ENCODE results near the gene HPF1. TPM values are rescaled to one million over a fixed set of nuclear protein-coding genes. Genes with fewer than 3 reads are reported as not detected.
A peak's percentile ranks its signal among the peaks of the same experiment; 100 is the strongest.

The HPF1 gene
- 23.0 and 23.5 TPM in 2 replicates for polyA plus RNA-seq (2012; rRNA removed)
- 40.1 and 45.9 TPM in 2 replicates for polyA plus RNA-seq (2012; cell fraction: cytosol; rRNA removed)
- 11.5 and 12.8 TPM in 2 replicates for polyA plus RNA-seq (2012; cell fraction: nucleus; rRNA removed)

DNA sequence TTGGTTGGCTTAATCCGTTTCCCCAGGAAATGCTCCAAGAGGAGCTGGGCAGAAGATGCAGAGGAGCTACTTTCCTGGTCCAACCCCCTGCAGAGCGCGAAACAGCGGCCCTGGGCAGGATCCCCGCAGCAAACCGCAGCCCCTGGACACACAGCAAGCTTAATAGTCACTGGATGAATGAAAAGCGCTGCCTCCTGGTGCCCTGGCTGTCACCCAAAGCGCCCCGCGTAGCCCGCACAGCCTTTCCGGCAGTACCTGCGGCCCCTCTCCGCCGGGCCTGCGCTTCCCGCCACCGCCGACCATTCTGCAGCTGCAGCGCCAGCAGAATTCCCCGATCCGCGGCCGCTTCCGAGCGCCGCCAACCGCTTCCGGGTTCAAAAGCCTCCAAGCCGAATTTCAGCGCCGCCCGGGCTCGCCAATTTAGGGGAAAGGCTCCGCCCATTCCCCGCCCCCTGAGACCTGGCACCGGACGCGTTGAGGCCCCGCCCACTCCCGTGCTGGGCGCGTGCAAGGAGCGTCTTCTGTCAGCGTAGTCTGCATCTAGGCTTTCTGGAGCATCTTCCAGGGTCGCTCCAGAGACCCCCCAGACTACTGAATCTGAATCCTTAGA is at the start of gene HPF1:
TSS of gene HPF1 (minus strand) at position 370 of the 610 bp plus-strand sequence. CDS start at position 303, 67 bp downstream.
- DNase-seq = peak; percentile 96
- no peaks in the 10 kb centered on the region for H3K9me3 ChIP-seq
- no peaks in the 10 kb centered on the region for H3K27me3 ChIP-seq (ENCODE audit: insufficient read depth)
- peak within 1 kb of the TSS; percentile 85 to 94 for H3K4me3 ChIP-seq (ENCODE audit: low read depth in 2 of 2, low read length in 1 of 2)
- POLR2A ChIA-PET = interaction anchor here (0.8 to 1.2 kb wide), 3 partner anchors 30 to 269 kb away, joined by 3 to 4 read pairs (median 4); partner anchors contain the start of gene MFAP3L
- H3F3A ChIP-seq (replicated peaks; ENCODE audit: insufficient read depth) = peaks cover 11% of the 10 kb centered on the region
- 1% methylated on average over 31 of the region's 46 CpGs for WGBS (ENCODE audit: low lambda C conversion rate)
- peak within 1 kb of the TSS; percentile 84 for H3K4me2 ChIP-seq
- peak within 1 kb of the TSS; percentile 70 for H3K9ac ChIP-seq
- peaks cover 42% of the 10 kb centered on the region for H3K79me2 ChIP-seq (ENCODE audit: insufficient read depth)
- peak within 1 kb of the TSS; percentile 35 to 83 for H3K27ac ChIP-seq (ENCODE audit: low read depth in 2 of 2, low read length in 1 of 2)
- peaks cover 0 to 13% of the 10 kb centered on the region in 2 experiments; a peak in 3 of 4 replicates for H3K4me1 ChIP-seq (ENCODE audit: control insufficient read depth in 1 of 2, insufficient read depth in 2 of 2, low read depth in 1 of 2, low read length in 1 of 2)
- H3K9me2 ChIP-seq = no peaks in the 10 kb centered on the region
- H3K36me3 ChIP-seq (replicated peaks in 1 of 2; ENCODE audit: control insufficient read depth in 1 of 2, insufficient read depth in 2 of 2, low read length in 1 of 2) = peaks cover under 1 to 12% of the 10 kb centered on the region in 2 experiments
- CTCF ChIA-PET = interaction anchor here (1.0 to 1.2 kb wide), 2 partner anchors 53 to 145 kb away, joined by 4 to 7 read pairs; partner anchors contain the start of gene NEK1
- no peaks in the 10 kb centered on the region for H4K20me1 ChIP-seq (ENCODE audit: insufficient read depth)
- H2AFZ ChIP-seq (ENCODE audit: low read depth) = peak within 1 kb of the TSS; percentile 88
- TF ChIP-seq TCF12 (IDR thresholded peaks at IDR 0.05) (peak; percentile 9; the same call in 1 of the 2 replicates), RCOR1 (IDR thresholded peaks at IDR 0.05; ENCODE audit: low read length) (peak; percentile 19; the same call in 1 of the 2 replicates), TEAD4 (IDR thresholded peaks at IDR 0.05; ENCODE audit: borderline replicate concordance, insufficient read depth) (no peak), GATA2 (CRISPR knock-in tag; IDR thresholded peaks at IDR 0.05) (no peak), SMC3 (IDR thresholded peaks at IDR 0.05; ENCODE audit: low read depth, low read length) (no peak; the same call in 1 of the 2 replicates), JUND (IDR thresholded peaks at IDR 0.05) (no peak), GABPA (IDR thresholded peaks at IDR 0.05; ENCODE audit: low read depth) (peak; percentile 87), EZH2phosphoT487 (IDR thresholded peaks at IDR 0.05; ENCODE audit: borderline replicate concordance, low read depth) (no peak), CHD2 (IDR thresholded peaks at IDR 0.05; ENCODE audit: low read length, partially characterized antibody) (peak; percentile 25), NRF1 (IDR thresholded peaks at IDR 0.05; ENCODE audit: low read depth, low read length) (0 out of 2 replicates have a peak, but pooled peaks have one; percentile 15), RFX5 (IDR thresholded peaks at IDR 0.05; ENCODE audit: low read length) (no peak), TAF1 (IDR thresholded peaks at IDR 0.05; ENCODE audit: borderline replicate concordance, low read depth, low read length) (peak; percentile 87), ELF1 (IDR thresholded peaks at IDR 0.05) (peak; percentile 81)
- TF ChIP-seq, protein P1, sequence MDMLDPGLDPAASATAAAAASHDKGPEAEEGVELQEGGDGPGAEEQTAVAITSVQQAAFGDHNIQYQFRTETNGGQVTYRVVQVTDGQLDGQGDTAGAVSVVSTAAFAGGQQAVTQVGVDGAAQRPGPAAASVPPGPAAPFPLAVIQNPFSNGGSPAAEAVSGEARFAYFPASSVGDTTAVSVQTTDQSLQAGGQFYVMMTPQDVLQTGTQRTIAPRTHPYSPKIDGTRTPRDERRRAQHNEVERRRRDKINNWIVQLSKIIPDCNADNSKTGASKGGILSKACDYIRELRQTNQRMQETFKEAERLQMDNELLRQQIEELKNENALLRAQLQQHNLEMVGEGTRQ (IDR thresholded peaks at IDR 0.05; ENCODE audit: borderline replicate concordance, low read depth, low read length) = no peak
- TF ChIP-seq, protein P2, sequence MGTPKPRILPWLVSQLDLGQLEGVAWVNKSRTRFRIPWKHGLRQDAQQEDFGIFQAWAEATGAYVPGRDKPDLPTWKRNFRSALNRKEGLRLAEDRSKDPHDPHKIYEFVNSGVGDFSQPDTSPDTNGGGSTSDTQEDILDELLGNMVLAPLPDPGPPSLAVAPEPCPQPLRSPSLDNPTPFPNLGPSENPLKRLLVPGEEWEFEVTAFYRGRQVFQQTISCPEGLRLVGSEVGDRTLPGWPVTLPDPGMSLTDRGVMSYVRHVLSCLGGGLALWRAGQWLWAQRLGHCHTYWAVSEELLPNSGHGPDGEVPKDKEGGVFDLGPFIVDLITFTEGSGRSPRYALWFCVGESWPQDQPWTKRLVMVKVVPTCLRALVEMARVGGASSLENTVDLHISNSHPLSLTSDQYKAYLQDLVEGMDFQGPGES (IDR thresholded peaks at IDR 0.05; ENCODE audit: low read depth, low read length) = no peak
- TF ChIP-seq, protein P3, sequence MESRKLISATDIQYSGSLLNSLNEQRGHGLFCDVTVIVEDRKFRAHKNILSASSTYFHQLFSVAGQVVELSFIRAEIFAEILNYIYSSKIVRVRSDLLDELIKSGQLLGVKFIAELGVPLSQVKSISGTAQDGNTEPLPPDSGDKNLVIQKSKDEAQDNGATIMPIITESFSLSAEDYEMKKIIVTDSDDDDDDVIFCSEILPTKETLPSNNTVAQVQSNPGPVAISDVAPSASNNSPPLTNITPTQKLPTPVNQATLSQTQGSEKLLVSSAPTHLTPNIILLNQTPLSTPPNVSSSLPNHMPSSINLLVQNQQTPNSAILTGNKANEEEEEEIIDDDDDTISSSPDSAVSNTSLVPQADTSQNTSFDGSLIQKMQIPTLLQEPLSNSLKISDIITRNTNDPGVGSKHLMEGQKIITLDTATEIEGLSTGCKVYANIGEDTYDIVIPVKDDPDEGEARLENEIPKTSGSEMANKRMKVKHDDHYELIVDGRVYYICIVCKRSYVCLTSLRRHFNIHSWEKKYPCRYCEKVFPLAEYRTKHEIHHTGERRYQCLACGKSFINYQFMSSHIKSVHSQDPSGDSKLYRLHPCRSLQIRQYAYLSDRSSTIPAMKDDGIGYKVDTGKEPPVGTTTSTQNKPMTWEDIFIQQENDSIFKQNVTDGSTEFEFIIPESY (IDR thresholded peaks at IDR 0.05; ENCODE audit: borderline replicate concordance, low read depth) = no peak
- TF ChIP-seq, protein P4, sequence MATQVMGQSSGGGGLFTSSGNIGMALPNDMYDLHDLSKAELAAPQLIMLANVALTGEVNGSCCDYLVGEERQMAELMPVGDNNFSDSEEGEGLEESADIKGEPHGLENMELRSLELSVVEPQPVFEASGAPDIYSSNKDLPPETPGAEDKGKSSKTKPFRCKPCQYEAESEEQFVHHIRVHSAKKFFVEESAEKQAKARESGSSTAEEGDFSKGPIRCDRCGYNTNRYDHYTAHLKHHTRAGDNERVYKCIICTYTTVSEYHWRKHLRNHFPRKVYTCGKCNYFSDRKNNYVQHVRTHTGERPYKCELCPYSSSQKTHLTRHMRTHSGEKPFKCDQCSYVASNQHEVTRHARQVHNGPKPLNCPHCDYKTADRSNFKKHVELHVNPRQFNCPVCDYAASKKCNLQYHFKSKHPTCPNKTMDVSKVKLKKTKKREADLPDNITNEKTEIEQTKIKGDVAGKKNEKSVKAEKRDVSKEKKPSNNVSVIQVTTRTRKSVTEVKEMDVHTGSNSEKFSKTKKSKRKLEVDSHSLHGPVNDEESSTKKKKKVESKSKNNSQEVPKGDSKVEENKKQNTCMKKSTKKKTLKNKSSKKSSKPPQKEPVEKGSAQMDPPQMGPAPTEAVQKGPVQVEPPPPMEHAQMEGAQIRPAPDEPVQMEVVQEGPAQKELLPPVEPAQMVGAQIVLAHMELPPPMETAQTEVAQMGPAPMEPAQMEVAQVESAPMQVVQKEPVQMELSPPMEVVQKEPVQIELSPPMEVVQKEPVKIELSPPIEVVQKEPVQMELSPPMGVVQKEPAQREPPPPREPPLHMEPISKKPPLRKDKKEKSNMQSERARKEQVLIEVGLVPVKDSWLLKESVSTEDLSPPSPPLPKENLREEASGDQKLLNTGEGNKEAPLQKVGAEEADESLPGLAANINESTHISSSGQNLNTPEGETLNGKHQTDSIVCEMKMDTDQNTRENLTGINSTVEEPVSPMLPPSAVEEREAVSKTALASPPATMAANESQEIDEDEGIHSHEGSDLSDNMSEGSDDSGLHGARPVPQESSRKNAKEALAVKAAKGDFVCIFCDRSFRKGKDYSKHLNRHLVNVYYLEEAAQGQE (IDR thresholded peaks at IDR 0.05; ENCODE audit: low read depth, low read length) = no peak; the same call in 1 of the 2 replicates
- TF ChIP-seq, protein P5, sequence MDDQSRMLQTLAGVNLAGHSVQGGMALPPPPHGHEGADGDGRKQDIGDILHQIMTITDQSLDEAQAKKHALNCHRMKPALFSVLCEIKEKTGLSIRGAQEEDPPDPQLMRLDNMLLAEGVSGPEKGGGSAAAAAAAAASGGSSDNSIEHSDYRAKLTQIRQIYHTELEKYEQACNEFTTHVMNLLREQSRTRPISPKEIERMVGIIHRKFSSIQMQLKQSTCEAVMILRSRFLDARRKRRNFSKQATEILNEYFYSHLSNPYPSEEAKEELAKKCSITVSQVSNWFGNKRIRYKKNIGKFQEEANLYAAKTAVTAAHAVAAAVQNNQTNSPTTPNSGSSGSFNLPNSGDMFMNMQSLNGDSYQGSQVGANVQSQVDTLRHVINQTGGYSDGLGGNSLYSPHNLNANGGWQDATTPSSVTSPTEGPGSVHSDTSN (IDR thresholded peaks at IDR 0.05) = no peak
- TF ChIP-seq, protein P6, sequence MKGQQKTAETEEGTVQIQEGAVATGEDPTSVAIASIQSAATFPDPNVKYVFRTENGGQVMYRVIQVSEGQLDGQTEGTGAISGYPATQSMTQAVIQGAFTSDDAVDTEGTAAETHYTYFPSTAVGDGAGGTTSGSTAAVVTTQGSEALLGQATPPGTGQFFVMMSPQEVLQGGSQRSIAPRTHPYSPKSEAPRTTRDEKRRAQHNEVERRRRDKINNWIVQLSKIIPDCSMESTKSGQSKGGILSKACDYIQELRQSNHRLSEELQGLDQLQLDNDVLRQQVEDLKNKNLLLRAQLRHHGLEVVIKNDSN (IDR thresholded peaks at IDR 0.05; ENCODE audit: borderline replicate concordance, low read depth) = no peak
- TF ChIP-seq, protein P7, sequence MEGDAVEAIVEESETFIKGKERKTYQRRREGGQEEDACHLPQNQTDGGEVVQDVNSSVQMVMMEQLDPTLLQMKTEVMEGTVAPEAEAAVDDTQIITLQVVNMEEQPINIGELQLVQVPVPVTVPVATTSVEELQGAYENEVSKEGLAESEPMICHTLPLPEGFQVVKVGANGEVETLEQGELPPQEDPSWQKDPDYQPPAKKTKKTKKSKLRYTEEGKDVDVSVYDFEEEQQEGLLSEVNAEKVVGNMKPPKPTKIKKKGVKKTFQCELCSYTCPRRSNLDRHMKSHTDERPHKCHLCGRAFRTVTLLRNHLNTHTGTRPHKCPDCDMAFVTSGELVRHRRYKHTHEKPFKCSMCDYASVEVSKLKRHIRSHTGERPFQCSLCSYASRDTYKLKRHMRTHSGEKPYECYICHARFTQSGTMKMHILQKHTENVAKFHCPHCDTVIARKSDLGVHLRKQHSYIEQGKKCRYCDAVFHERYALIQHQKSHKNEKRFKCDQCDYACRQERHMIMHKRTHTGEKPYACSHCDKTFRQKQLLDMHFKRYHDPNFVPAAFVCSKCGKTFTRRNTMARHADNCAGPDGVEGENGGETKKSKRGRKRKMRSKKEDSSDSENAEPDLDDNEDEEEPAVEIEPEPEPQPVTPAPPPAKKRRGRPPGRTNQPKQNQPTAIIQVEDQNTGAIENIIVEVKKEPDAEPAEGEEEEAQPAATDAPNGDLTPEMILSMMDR (IDR thresholded peaks at IDR 0.05) = no peak

All from SK-N-SH (cell line).